SK-N-MC (cell line): ENCODE results near the gene OR2L5.

Source experiments
- EZH2 ChIP-seq: fragments of 200-600 bp; sonication (generic); IDR thresholded peaks from one replicate; pipeline ENCODE4 v1.6.1; 2017; ENCODE audit warnings: antibody characterized with exemption
- POLR2AphosphoS5 ChIP-seq: IDR thresholded peaks from 2 replicates; pipeline ENCODE4 v1.6.1; 2012; ENCODE audit warnings: mild to moderate bottlenecking, low read depth, low read length, borderline replicate concordance

DNA sequence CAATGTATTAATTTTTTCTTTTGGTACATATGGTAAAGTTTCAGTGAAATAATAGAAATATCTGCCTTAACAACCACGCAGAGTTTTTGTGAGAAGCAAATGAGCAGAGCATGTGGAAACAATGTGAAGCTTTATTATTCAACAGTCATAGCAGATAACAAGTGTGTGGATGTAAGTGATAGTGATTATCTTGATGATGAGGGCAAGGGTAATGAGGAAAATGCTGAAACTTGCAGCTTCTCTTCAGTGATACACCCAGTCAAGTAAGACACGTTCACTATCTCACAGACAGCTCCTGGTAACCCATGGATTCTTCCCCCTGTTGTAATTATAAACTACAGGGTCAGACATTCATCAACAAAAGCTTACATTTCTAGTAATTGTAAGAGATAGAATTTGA is 14.6 kb upstream of the OR2L5 start:
- TF ChIP-seq EZH2 (no peak), POLR2AphosphoS5 (no peak)
